ENCODE measurements around the gene APBA2. TPM values are rescaled to one million over a fixed set of nuclear protein-coding genes. Genes with fewer than 3 reads are reported as not detected.

The APBA2 gene
- total RNA-seq, 4 donors from 2014 or later = 1.6 to 8.2 (median 2.5) TPM

DNA sequence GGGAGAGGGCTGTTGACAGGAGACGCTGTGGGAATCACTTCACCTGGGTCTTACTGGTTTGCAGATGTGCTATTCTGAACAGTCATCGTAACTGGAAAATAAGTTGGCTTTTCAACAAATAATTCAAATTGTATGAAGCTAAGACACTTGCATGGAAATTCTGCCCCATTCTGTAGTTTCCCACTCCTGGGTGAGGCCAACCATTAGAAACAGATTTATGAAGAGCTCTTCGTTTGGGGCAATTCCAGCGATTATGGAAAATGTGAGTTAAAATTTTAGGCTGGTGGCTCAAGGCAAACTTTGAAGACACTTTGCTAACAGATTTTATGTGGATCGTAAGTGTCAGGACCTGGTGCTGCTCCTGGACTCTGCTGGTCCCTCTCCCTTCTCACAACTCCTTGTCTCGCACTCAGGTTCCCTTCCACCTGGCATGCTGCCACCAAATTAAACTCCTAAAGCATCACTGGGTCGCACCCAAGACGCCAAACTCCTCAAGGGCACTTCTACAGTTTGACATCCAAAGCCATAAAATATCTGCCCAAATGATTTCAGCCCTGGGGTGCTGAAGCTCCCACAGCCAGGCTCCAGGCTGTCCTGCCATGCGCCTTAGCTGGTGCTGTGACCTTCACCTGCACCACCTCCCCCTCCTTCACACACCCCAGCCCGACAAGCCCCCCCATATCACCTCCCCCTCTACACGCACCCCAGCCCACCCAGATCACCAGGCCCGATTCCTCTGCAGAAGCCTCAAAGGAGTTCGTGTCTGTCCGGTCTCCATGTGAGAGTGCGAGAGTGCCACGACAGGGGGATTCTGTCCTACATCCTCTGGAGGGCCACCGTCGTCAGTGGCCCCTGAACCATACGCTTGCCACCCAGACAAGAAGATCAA, 245.4 kb downstream of the APBA2 start:
- no peaks in the 10 kb centered on the region for H3K4me1 ChIP-seq
- H3K27ac ChIP-seq = no peak overlapping the region
- 66 to 78% methylated on average over 6 to 15 of the region's 19 CpGs for WGBS, 2 donors (ENCODE audit: low coverage in 1 of 2)
- intact Hi-C loops (cut with DNase I; ENCODE audit: low total_unique reads) = no loop called here
- no peak for DNase-seq
- TF ChIP-seq EP300 (IDR thresholded peaks at IDR 0.05; ENCODE audit: low read depth) = no peak
- TF ChIP-seq POLR2AphosphoS5 (IDR thresholded peaks at IDR 0.05) = no peak
- TF ChIP-seq POLR2A (IDR thresholded peaks at IDR 0.05) = no peak
- TF ChIP-seq, protein P1, sequence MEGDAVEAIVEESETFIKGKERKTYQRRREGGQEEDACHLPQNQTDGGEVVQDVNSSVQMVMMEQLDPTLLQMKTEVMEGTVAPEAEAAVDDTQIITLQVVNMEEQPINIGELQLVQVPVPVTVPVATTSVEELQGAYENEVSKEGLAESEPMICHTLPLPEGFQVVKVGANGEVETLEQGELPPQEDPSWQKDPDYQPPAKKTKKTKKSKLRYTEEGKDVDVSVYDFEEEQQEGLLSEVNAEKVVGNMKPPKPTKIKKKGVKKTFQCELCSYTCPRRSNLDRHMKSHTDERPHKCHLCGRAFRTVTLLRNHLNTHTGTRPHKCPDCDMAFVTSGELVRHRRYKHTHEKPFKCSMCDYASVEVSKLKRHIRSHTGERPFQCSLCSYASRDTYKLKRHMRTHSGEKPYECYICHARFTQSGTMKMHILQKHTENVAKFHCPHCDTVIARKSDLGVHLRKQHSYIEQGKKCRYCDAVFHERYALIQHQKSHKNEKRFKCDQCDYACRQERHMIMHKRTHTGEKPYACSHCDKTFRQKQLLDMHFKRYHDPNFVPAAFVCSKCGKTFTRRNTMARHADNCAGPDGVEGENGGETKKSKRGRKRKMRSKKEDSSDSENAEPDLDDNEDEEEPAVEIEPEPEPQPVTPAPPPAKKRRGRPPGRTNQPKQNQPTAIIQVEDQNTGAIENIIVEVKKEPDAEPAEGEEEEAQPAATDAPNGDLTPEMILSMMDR (IDR thresholded peaks at IDR 0.05) = no peak
- in situ Hi-C loops (cut with MboI; ENCODE audit: low pct_ligation_motif_present in 1 of 4, low pct_unique_long_range_greater_than_20kb in 1 of 4, low sequenced_read_pairs in 3 of 4) = no loop called here
- no peak overlapping the region for H3K4me3 ChIP-seq
- H3K9me3 ChIP-seq = no peaks in the 10 kb centered on the region
- no peaks in the 10 kb centered on the region for H3K27me3 ChIP-seq
- H3K36me3 ChIP-seq = no peaks in the 10 kb centered on the region

DNA sequence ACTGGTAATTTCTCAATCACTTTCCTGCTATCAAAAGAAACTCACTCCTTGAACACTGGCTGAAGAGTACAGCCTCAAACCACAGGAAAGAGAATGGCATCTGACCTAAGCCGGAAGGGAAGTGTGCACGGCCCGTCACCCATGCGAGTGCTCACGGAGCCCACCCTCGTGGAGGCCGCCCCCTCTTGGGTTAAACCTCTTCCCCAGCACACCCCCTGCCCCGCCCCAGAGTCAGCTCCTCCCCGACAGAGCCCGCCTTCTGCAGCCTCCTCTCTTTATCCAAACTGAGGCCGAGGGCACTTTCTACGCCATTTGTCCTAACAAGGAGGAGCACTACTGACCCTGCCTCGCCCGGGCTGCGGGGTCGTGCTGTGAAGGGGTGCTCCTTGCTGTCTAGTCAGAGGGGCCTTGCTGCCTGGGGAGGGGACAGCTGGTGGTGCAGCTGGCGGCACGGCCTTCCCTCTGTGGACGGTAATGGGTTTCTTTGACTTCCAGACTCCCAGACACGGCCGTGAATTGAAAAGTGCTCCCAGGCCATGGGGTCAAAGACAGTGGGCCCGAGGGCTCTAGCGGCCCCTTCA, 246.2 kb downstream of the APBA2 start:
- H3K27ac ChIP-seq = no peak overlapping the region
- 60 to 65% methylated on average over 4 to 23 of the region's 23 CpGs for WGBS, 2 donors (ENCODE audit: low coverage in 1 of 2)
- no peaks in the 10 kb centered on the region for H3K36me3 ChIP-seq
- H3K27me3 ChIP-seq = no peaks in the 10 kb centered on the region
- TF ChIP-seq POLR2A (IDR thresholded peaks at IDR 0.05) = no peak
- TF ChIP-seq, protein P1 (IDR thresholded peaks at IDR 0.05) = no peak
- no peak for TF ChIP-seq EP300 (IDR thresholded peaks at IDR 0.05; ENCODE audit: low read depth)
- no peak for TF ChIP-seq POLR2AphosphoS5 (IDR thresholded peaks at IDR 0.05)
- H3K4me1 ChIP-seq = no peaks in the 10 kb centered on the region
- H3K9me3 ChIP-seq = no peaks in the 10 kb centered on the region
- no peak for DNase-seq
- in situ Hi-C loops (cut with MboI; ENCODE audit: low pct_ligation_motif_present in 1 of 4, low pct_unique_long_range_greater_than_20kb in 1 of 4, low sequenced_read_pairs in 3 of 4) = no loop called here
- intact Hi-C loops (cut with DNase I; ENCODE audit: low total_unique reads) = no loop called here
- H3K4me3 ChIP-seq = no peak overlapping the region

DNA sequence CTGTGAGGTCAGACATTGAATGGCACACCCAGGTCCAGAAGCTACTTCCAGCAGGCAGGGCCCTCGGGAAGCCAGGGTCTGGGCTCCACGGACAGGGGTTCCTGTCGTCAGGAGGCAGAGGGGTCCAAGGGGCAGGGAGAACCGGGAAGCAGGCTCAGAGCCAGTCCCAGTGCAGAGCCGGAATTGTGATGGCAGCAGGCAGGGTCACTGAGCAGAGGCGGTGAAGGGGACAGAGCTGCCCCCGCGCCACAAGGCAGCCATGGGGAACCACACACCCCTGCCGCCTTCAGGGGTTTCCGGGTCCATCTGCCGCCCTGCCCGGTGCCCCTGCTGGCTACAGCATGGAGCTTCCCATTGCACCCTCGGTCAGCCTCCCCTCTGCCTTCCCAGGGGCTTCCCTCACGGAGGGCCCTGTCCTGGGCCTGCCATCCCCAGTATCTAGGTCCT, 247.0 kb downstream of the APBA2 start:
- intact Hi-C loops (cut with DNase I; ENCODE audit: low total_unique reads) = no loop called here
- Histone ChIP-seq H3K9me3 (no peaks in the 10 kb centered on the region), H3K27me3 (no peaks in the 10 kb centered on the region), H3K36me3 (no peaks in the 10 kb centered on the region), H3K4me3 (no peak overlapping the region), H3K4me1 (no peaks in the 10 kb centered on the region), H3K27ac (no peak overlapping the region)
- WGBS, 2 donors (ENCODE audit: low coverage in 1 of 2) = 85% methylated on average over 14 of the region's 14 CpGs; no CpG with 5 or more reads in 1 of the 2 donors
- no peak for DNase-seq
- in situ Hi-C loops (cut with MboI; ENCODE audit: low pct_ligation_motif_present in 1 of 4, low pct_unique_long_range_greater_than_20kb in 1 of 4, low sequenced_read_pairs in 3 of 4) = no loop called here
- no peak for TF ChIP-seq EP300 (IDR thresholded peaks at IDR 0.05; ENCODE audit: low read depth)
- no peak for TF ChIP-seq POLR2A (IDR thresholded peaks at IDR 0.05)
- TF ChIP-seq POLR2AphosphoS5 (IDR thresholded peaks at IDR 0.05) = no peak
- TF ChIP-seq, protein P1 (IDR thresholded peaks at IDR 0.05) = no peak

DNA sequence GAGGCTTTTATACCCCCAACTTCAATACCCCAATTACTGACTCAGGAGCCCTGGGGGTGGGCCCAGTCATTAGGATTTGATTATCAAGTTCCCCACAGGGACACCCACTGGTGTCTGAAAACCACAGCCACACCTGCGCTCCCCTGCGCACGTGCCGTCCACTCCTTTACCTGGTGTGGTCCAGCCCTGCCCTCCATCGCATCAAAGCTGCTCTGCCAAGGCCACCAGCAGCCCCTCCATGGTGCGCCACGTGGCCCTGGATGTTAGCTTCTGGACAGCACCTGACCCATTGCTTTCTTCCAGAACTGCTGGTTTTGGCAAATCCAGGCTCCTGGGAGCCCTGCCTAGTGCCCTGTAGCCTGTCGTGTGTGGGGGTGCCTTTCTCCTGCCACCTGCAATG, 247.5 kb downstream of the APBA2 start:
- Histone ChIP-seq H3K27ac (no peak overlapping the region), H3K36me3 (no peaks in the 10 kb centered on the region), H3K4me3 (no peak overlapping the region), H3K9me3 (no peaks in the 10 kb centered on the region), H3K27me3 (no peaks in the 10 kb centered on the region), H3K4me1 (no peaks in the 10 kb centered on the region)
- TF ChIP-seq POLR2A (IDR thresholded peaks at IDR 0.05) (no peak), EP300 (IDR thresholded peaks at IDR 0.05; ENCODE audit: low read depth) (no peak), POLR2AphosphoS5 (IDR thresholded peaks at IDR 0.05) (no peak)
- TF ChIP-seq, protein P1 (IDR thresholded peaks at IDR 0.05) = no peak
- 90% methylated on average over 7 of the region's 8 CpGs; no CpG with 5 or more reads in 1 of the 2 donors for WGBS, 2 donors (ENCODE audit: low coverage in 1 of 2)
- intact Hi-C loops (cut with DNase I; ENCODE audit: low total_unique reads) = no loop called here
- in situ Hi-C loops (cut with MboI; ENCODE audit: low pct_ligation_motif_present in 1 of 4, low pct_unique_long_range_greater_than_20kb in 1 of 4, low sequenced_read_pairs in 3 of 4) = no loop called here
- no peak for DNase-seq

All from transverse colon (tissue), 4 donors.